ENCODE measurements around the gene PACSIN2. TPM values are rescaled to one million over a fixed set of nuclear protein-coding genes. Genes with fewer than 3 reads are reported as not detected.

Gene PACSIN2
- total and polyA plus RNA-seq, 7 donors = 44.2 to 126 (median 52.3) TPM

DNA sequence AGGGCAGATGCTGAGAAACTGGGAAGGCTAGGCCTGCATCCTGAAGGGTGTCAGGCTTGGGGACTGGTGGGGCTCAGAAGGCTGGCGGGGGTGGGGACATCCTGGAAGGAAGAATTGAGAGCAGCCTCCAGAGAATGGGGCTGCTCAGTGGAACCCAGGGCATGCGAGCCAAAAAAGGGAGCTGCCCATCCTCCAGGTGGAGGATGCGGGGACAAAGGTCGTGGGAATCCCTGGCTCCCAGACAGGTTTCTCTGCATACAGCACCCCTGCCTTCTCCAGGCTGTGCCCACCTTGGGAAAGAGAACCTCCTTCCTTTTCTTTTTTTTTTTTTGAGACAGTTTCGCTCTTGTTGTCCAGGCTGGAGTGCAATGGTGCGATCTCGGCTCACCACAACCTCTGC lies 117.0 kb downstream of the PACSIN2 start:
- Histone ChIP-seq H3K27me3 (no peaks in the 10 kb centered on the region), H3K4me3 (no peak overlapping the region), H3K36me3 (peaks cover 0 to 5% (median 0%) of the 10 kb centered on the region in 4 donors), H3K27ac (no peak overlapping the region), H3K9me3 (no peaks in the 10 kb centered on the region), H3K4me1 (peaks cover 0 to 34% (median 17%) of the 10 kb centered on the region in 4 donors)
- WGBS, 2 donors = 75 to 88% methylated on average over 7 of the region's 7 CpGs
- intact Hi-C loops (cut with DNase I) = no loop called here
- DNase-seq = no peak
- no peak for TF ChIP-seq POLR2AphosphoS5 (IDR thresholded peaks at IDR 0.05)
- no peak for TF ChIP-seq EP300 (IDR thresholded peaks at IDR 0.05)
- no peak for TF ChIP-seq POLR2A (IDR thresholded peaks at IDR 0.05)
- TF ChIP-seq, protein P1, sequence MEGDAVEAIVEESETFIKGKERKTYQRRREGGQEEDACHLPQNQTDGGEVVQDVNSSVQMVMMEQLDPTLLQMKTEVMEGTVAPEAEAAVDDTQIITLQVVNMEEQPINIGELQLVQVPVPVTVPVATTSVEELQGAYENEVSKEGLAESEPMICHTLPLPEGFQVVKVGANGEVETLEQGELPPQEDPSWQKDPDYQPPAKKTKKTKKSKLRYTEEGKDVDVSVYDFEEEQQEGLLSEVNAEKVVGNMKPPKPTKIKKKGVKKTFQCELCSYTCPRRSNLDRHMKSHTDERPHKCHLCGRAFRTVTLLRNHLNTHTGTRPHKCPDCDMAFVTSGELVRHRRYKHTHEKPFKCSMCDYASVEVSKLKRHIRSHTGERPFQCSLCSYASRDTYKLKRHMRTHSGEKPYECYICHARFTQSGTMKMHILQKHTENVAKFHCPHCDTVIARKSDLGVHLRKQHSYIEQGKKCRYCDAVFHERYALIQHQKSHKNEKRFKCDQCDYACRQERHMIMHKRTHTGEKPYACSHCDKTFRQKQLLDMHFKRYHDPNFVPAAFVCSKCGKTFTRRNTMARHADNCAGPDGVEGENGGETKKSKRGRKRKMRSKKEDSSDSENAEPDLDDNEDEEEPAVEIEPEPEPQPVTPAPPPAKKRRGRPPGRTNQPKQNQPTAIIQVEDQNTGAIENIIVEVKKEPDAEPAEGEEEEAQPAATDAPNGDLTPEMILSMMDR (IDR thresholded peaks at IDR 0.05) = no peak

DNA sequence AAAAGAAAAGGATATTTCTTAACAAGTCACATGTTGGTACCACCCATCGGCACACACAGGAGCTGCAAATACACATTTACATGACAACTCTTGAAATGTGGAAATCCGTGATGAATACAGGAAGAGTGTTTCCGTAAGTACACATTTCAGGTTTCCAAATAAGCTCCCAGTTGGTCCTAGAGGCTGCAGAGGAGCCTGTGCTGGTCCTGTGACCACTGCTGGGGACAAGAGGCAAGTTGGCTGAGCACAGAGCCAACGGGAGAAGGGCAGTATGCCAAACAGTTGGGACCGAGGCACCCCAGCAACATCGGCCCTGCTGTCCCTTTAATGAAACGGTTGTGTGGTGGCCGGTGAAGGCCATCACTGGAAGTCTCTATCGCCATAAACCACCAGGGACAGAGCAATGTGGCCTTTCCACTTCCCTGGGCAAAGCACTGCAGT lies 119.4 kb downstream of the PACSIN2 start:
- TF ChIP-seq, protein P1 (IDR thresholded peaks at IDR 0.05) = no peak
- TF ChIP-seq POLR2AphosphoS5 (IDR thresholded peaks at IDR 0.05) (no peak), EP300 (IDR thresholded peaks at IDR 0.05) (no peak), POLR2A (IDR thresholded peaks at IDR 0.05) (no peak)
- peaks cover 0 to 18% (median 7%) of the 10 kb centered on the region in 4 donors for H3K4me1 ChIP-seq
- H3K9me3 ChIP-seq = no peaks in the 10 kb centered on the region
- H3K36me3 ChIP-seq = peaks cover 0 to 16% (median 3%) of the 10 kb centered on the region in 4 donors
- intact Hi-C loops (cut with DNase I) = no loop called here
- no peaks in the 10 kb centered on the region for H3K27me3 ChIP-seq
- H3K4me3 ChIP-seq = no peak overlapping the region
- 83 to 89% methylated on average over 9 of the region's 9 CpGs for WGBS, 2 donors
- DNase-seq = no peak
- H3K27ac ChIP-seq = peak overlapping the region in 3 of 4 donors; percentile 4 to 30 (median 11)

DNA sequence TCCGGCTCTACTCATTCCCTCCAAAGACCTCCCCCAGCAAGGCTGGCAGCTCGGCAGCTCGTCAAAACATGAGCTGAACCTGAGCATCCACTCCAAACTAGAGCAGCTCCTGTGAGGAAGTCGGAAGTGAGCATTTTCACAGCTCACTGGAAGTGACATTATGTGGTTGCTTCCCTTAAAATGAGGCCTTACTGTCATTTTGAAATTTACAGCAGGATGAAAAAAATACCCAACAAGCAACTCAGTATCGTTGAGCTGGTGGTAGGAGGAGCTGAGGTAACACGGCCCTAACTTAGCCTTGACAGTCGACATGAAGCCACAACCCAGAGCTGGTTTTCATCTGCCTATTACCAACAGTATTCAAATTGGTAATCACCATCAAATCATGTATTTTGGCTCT lies 119.9 kb downstream of the PACSIN2 start:
- H3K27me3 ChIP-seq = no peaks in the 10 kb centered on the region
- TF ChIP-seq EP300 (IDR thresholded peaks at IDR 0.05) = no peak
- TF ChIP-seq, protein P1 (IDR thresholded peaks at IDR 0.05) = no peak
- H3K27ac ChIP-seq = no peak overlapping the region
- DNase-seq = no peak
- WGBS, 2 donors = 36 to 74% methylated on average over 7 of the region's 7 CpGs
- peaks cover 0 to 21% (median 7%) of the 10 kb centered on the region in 4 donors for H3K36me3 ChIP-seq
- H3K9me3 ChIP-seq = no peaks in the 10 kb centered on the region
- intact Hi-C loops (cut with DNase I) = no loop called here
- peaks cover 0 to 18% (median 7%) of the 10 kb centered on the region in 4 donors for H3K4me1 ChIP-seq
- H3K4me3 ChIP-seq = no peak overlapping the region

DNA sequence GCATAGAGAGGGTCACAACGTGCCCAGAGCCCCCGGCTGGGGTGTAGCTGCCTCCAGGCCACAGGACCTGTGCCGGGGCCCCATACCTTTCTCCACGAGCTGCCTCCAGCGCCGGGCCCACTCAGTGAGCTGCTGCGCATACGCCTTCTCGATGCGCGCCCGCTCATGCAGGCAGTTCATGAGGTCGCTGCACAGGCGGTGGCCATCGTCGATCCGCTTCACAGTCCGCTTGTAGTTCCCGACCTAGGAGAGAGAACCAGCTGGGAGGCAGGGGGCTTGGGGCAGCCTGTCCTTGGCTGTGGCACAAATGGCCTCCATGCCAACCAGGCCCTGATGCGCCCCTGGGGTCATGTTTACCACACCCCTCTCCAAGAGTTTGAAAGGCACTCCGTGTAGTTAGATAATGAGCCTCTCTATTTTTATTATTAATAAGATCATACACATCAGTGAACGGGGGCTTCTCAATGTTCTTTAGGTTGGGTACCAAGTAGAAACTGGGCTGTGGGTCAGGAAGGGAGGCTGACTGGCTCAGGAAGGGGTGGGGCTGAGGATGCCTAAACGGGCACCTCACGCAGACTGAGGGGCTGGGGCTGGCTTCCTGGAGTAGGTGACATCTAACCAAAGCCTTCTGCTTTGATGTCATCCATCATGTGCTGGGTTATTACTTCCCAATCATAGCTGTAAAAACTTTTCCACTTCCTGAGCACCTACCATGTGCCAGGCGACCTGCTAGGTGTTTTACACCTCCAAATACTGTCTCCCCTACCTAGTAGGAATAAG lies 121.4 kb downstream of the PACSIN2 start:
- DNase-seq = no peak
- no peak for TF ChIP-seq POLR2AphosphoS5 (IDR thresholded peaks at IDR 0.05)
- TF ChIP-seq EP300 (IDR thresholded peaks at IDR 0.05) = no peak
- TF ChIP-seq, protein P1 (IDR thresholded peaks at IDR 0.05) = no peak
- no peak for TF ChIP-seq POLR2A (IDR thresholded peaks at IDR 0.05)
- H3K4me3 ChIP-seq = no peak overlapping the region
- no peak overlapping the region for H3K27ac ChIP-seq
- no peaks in the 10 kb centered on the region for H3K27me3 ChIP-seq
- intact Hi-C loops (cut with DNase I) = no loop called here
- peaks cover 0 to 15% (median 6%) of the 10 kb centered on the region in 4 donors for H3K4me1 ChIP-seq
- WGBS, 2 donors = 85 to 88% methylated on average over 25 of the region's 25 CpGs
- H3K9me3 ChIP-seq = no peaks in the 10 kb centered on the region
- H3K36me3 ChIP-seq = peaks cover under 1 to 36% (median 15%) of the 10 kb centered on the region in 4 donors

Data from sigmoid colon (tissue), 7 donors.